GM19025 (cell line): ENCODE data around the gene TMEM52.
"Not testable (repeated sequence)": the region's sequence is repeated elsewhere in the genome, so short reads cannot be mapped to it uniquely, and the experiment has no call there.

ENCODE experiments used
- ATAC-seq: cut with Tn5 transposase; IDR thresholded peaks from one replicate; pipeline ENCODE4 v1.9.1; 2021; ENCODE audit warnings: mild to moderate bottlenecking, low read depth, moderate library complexity; ENCODE audit not compliant: unreplicated experiment

Gene TMEM52

DNA sequence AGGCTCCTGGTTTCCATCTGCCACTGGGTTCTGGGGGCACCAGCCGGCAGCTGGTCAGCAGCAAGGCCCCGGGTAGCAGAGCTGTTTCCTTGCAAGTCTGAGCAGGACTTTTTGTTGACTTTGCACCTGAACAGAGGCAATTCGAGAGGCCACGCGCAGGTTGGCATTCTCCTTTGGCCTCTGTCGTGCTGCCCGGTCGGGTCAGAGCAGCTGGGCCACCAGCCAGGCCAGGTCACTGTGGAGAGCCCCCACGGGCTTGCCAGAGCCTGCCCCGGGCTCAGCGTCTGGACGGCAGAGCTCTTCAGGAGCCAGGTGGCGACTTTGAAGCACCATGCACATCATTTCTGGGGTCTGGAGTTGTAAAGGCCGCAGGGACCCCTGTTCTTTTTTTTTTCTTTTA lies 28.4 kb upstream of the TMEM52 start:
- no peak for ATAC-seq

GRCh38 chr1:1946540-1946939 lies 27.5 kb upstream of the TMEM52 start:
- no peak for ATAC-seq

DNA sequence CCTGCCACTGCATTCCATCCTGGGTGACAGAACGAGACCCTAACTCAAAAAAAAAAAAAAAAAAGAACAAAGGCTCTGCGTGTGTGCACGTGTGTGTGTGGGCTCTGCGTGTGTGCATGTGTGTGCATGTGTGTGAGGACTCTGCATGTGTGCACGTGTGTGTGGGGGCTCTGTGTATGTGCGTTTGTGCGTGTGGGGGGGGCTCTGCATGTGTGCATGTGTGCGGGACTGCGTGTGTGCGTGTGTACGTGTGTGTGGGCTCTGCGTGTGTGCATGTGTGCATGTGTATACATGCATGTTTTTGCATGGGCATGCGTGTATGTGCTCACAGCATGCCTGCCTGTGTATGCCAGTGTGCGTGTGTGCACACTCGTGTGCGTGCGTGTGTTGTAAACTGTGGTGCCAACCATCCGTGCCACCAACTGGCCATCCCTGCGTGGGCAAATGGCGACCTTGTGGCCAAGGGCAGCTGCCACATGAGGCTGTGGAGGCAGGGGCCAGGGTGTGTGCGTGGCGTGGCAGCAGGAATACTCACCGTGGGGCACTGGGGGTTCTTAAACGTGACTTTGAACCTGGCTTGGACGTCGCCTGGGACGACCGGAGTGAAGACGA lies 26.8 kb upstream of the TMEM52 start:
- no peak for ATAC-seq

DNA sequence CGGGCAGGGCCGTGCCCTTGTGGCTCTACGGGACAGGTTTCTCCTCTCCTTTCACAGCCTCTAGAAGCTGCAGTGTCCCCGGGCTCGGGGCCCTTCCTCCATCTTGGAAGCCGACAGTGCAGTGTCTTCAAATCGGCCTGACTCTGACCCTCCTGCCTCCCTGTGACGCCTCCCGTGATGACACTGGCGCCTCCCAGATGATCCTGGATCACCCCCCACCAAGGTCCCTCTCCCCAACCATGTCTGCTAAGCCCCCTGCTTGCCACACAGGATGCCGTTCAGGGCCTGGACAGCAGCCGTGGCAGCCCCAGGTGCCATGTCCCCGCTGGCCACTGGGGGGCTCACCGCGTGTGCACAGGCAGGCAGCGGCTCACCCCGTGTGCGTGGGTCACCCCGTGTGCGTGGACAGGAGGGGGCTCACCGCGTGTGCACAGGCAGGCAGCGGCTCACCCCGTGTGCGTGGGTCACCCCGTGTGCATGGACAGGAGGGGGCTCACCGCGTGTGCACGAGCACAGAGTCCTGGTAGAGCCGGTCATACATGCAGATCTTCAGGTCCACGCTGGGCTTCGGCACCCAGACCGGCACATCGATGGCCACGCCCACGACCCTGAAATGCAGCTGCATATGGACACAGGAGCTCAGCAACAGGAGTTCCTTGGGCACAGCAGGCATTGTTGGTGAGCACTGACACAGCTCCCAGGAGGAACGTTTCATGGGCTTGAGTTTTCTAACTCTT lies 24.9 kb upstream of the TMEM52 start:
- no peak for ATAC-seq

- ATAC-seq = no peak
Measured at GRCh38 chr1:1942753-1943656, 23.9 kb upstream of the TMEM52 start.

DNA sequence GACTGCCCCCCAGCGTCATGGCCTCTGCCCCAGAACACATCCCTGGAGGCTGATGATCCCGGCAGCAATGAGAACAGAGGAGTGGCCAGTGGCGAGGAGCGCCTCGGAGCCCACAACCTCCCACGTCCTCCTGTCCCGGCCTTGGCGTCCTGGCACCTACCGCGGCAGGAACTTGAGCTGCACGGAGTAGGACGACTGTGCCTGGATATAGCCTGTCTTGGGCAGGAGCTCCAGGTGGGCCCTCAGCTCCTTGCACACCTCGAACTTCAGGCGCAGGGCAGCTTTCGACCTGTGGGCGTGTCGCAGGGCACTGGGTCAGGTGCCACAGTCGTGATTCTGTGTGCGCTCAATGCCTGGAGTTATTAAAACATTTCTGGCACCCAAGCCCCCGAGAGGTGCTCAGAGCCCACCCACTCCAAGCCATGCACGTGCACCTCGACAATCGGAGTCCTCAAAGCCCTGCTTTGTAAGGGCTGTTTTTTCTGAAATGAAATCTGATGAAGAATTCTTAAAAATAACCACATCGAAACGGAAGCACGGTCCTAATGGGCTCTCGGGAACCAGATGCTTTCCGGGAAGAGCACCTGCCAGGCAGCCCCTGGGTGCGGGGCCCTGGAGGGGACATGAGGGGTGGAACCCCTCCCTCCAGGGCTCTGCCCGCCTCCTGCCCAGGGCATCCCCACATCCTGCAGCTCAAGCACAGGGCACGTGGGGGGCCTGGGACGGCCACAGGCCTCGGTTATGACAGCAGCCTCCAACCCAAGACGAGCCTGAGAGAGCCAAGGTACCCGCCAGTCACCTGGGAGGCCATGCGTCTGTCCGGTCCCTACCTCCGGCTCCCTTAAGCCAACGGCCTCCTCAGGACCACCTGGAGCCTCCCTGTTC lies 23.0 kb upstream of the TMEM52 start:
- ATAC-seq = no peak

- no peak for ATAC-seq
Measured at GRCh38 chr1:1941211-1941841, 22.2 kb upstream of the TMEM52 start.

- no peak for ATAC-seq
Measured at GRCh38 chr1:1940123-1940425, 21.0 kb upstream of the TMEM52 start.

- no peak for ATAC-seq
Measured at GRCh38 chr1:1939296-1940122, 20.4 kb upstream of the TMEM52 start.

GRCh38 chr1:1938613-1939295 lies 19.7 kb upstream of the TMEM52 start:
- ATAC-seq = no peak

- ATAC-seq = no peak
Measured at GRCh38 chr1:1938276-1938573, 19.1 kb upstream of the TMEM52 start.

DNA sequence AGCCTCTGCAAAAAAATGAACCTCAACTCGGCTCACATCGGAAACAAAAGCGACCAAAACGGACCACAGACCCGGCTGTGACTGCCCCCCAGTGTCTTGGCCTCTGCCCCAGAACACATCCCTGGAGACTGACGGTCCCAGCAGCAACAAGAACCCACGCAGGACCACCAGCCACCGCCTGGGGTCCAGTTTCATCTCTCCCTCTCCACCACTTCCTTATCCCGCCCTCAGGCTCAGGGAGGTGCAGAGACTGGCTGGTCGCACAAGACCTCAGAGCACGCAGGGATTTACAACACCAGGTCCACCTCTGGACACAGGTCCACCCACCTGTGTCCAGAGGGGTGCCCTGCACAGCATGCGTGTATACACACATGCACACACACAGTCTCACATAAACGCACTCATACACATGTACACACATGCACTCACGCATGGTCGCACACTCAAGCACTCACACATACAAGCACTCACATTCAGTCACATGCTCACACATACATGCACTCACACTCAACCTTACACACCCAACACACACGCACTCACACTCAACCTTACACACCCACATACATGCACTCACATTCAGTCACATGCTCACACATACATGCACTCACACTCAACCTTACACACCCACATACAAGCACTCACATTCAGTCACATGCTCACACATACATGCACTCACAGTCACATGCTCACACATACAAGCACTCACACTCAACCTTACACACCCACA lies 18.6 kb upstream of the TMEM52 start:
- ATAC-seq = no peak

GRCh38 chr1:1937061-1937460 lies 18.0 kb upstream of the TMEM52 start:
- no peak for ATAC-seq

DNA sequence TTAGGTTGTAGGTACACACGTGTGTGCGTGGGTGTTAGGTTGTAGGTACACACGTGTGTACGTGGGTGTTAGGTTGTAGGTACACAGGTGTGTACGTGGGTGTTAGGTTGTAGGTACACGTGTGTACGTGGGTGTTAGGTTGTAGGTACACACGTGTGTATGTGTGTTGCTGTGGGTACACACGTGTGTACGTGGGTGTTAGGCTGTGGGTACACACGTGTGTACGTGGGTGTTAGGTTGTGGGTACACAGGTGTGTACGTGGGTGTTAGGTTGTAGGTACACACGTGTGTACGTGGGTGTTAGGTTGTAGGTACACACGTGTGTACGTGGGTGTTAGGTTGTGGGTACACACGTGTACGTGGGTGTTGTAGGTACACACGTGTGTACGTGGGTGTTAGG lies 15.8 kb upstream of the TMEM52 start:
- not testable (repeated sequence) for ATAC-seq

GRCh38 chr1:1929639-1930545 lies 10.8 kb upstream of the TMEM52 start:
- ATAC-seq = no peak

DNA sequence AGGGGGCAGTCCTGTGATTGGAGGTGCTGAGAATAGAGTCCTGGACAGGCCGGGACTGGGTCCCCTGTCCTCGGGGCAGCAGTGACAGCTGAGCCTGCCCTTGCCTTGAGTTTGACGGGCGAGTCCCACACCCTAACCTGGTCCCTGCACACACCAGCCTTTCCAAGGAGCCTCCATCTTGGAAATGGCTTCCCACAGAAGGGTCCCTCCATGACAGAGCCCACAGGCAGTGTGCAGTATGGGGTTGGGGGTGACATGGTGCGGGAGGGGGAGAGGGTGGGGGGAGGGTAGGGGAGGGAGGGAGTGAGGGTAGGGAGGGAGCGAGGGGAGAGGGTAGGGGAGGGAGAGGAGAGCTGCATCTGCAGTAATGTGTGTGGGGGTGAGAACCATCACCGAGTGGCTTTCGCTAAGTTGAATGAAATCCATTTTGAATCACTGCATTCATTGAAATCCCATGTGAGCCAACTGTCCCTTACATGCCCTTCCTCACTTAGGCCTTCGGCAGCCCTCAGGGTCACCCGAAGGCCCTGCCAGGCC lies 10.1 kb upstream of the TMEM52 start:
- no peak for ATAC-seq
